Gastroesophageal sphincter (tissue), 4 donors: ENCODE results near the gene KLHL33. TPM values are rescaled to one million over a fixed set of nuclear protein-coding genes. Genes with fewer than 3 reads are reported as not detected.

Experiments
- ATAC-seq: fragments of 150-250 bp; one replicate; pipeline ENCODE4 v1.9.1; 2016; ENCODE audit warnings: mild to moderate bottlenecking, moderate library complexity
- H3K27ac ChIP-seq, 4 donors: fragments of 200-600 bp; sonication (generic) in 3 of 4; 1 replicate in 3 of 4; 2 replicates in 1 of 4; pipeline ENCODE4 v1.5.1; 2016 to 2019
- H3K27me3 ChIP-seq: fragments of 200-600 bp; sonication (generic); one replicate; pipeline ENCODE4 v1.5.1; 2019
- H3K36me3 ChIP-seq, 2 donors: fragments of 200-600 bp; sonication (generic); one replicate each; pipeline ENCODE4 v1.5.1; 2019; ENCODE audit warnings: control low read depth in 1 of 2
- H3K4me1 ChIP-seq, 3 donors: fragments of 200-600 bp; sonication (generic); 1 replicate in 2 of 3; 2 replicates in 1 of 3; pipeline ENCODE4 v1.5.1; 2016 to 2019; ENCODE audit warnings: control low read depth in 2 of 3
- H3K4me3 ChIP-seq, 2 donors: fragments of 200-600 bp; sonication (generic); one replicate each; pipeline ENCODE4 v1.5.1; 2019; ENCODE audit warnings: mild to moderate bottlenecking in 1 of 2, moderate library complexity in 1 of 2
- H3K9me3 ChIP-seq, 3 donors: fragments of 200-600 bp; sonication (generic); one replicate each; pipeline ENCODE4 v1.5.1; 2017 to 2019; ENCODE audit warnings: control low read depth in 2 of 3
- EP300 ChIP-seq: sonication (generic); formaldehyde crosslinking; IDR thresholded peaks from one replicate; pipeline ENCODE4 v1.6.1; 2017; ENCODE audit warnings: antibody characterized with exemption, mild to moderate bottlenecking
- POLR2A ChIP-seq, 2 donors: fragments of 450-650 bp; IDR thresholded peaks; one replicate each; pipeline ENCODE4 v1.6.1; 2017; ENCODE audit warnings: antibody characterized with exemption in 2 of 2, mild to moderate bottlenecking in 2 of 2, moderate library complexity in 1 of 2
- POLR2AphosphoS5 ChIP-seq: sonication (generic); formaldehyde crosslinking; IDR thresholded peaks from one replicate; pipeline ENCODE4 v1.6.1; 2017; ENCODE audit warnings: antibody characterized with exemption
- WGBS, 2 donors: methylation state at CpG; one replicate each; pipeline ENCODE4 v1.1.5; 2018; ENCODE audit warnings: low coverage in 1 of 2; 5-methylcytosine and 5-hydroxymethylcytosine counted together
- total RNA-seq, 4 donors: library from RNA; depleted of rRNA; stranded (reverse); fragments of >200 nt; gene quantifications; one replicate each; pipeline ENCODE4 v1.1.0, GENCODE V29; 2016
- TF ChIP-seq, protein P1 (sequence below), 4 experiments: fragments of 200-600 bp in 2 of 4; fragments of 450-650 bp in 2 of 4; sonication (generic) in 1 of 4; IDR thresholded peaks; one replicate each; pipeline ENCODE4 v1.5.1; 2017 to 2019; ENCODE audit warnings: antibody characterized with exemption in 4 of 4, mild to moderate bottlenecking in 2 of 4, moderate library complexity in 2 of 4

The KLHL33 gene, protein sequence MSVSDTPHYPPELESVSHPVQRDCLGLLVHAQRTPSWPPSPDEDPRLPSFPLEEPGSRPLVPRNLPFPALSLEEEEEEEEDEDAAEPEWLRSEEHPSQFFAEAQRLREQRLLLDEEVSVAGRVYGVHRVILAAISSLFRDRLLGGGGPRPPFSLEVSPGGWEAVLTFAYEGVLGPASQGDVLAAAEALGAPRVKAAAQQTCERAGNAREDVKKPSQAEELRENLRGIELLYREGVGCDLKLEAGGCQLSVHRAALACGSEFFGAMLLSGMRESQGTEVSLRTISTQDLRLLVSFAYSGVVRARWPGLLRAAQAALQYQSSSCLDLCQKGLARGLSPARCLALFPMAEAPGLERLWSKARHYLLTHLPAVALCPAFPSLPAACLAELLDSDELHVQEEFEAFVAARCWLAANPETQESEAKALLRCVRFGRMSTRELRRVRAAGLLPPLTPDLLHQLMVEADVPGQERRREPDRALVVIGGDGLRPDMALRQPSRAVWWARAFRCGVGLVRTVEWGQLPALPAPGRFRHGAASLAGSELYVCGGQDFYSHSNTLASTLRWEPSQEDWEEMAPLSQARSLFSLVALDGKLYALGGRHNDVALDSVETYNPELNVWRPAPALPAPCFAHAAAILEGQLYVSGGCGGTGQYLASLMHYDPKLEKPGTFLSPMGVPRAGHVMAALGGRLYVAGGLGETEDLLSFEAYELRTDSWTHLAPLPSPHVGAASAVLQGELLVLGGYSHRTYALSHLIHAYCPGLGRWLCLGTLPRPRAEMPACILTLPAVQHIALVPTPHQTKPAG
- total RNA-seq, result 1 to 10 TPM in 2 of 4 donors, under 1 TPM in 2; 0.27 to 2.6 (median 1.1) TPM

DNA sequence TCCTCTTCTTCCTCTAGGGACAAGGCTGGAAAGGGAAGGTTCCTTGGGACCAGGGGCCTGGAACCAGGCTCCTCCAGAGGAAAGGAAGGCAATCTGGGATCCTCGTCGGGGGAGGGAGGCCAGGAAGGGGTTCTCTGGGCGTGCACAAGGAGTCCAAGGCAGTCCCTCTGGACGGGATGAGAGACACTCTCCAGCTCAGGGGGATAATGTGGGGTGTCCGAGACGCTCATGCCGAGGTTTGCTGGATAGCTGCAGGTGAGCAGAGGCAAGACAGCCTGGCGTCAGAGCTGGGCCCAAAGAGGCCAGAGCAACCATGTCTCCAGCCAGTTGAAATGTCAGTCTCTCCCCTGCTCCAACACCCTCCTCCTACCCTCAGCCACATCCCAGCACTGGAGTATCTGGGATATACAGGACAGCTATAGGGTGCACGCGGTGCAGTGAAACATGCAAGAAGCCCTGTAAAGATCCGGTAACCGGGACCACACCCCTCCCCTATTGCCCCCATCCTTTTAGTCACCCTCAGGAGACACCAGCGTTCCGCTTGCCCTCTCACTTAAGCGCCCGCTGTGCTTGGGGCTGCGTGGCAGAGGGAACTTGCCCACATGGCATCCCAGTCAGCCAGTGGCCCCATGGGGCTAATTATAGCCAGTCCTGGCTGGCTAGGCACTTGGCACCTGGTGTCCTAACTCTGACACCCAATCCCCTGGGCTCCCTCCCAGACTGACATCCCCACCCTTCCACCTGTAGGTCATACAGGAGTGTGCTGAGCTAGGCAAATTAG is at the start of gene KLHL33:
Gene KLHL33 (minus strand): TSS at position 585 of the 781 bp plus-strand sequence. CDS start 355 bp downstream, at position 230.
- WGBS, 2 donors, result 40 to 70% methylated on average over 1 to 6 of the region's 17 CpGs
- ATAC-seq, result peak; percentile 25
- peaks cover 0 to 22% (median 5%) of the 10 kb centered on the region in 3 donors for H3K4me1 ChIP-seq
- TF ChIP-seq POLR2A (IDR thresholded peaks at IDR 0.05), result no peak
- no peak for TF ChIP-seq EP300
- TF ChIP-seq, protein P1, sequence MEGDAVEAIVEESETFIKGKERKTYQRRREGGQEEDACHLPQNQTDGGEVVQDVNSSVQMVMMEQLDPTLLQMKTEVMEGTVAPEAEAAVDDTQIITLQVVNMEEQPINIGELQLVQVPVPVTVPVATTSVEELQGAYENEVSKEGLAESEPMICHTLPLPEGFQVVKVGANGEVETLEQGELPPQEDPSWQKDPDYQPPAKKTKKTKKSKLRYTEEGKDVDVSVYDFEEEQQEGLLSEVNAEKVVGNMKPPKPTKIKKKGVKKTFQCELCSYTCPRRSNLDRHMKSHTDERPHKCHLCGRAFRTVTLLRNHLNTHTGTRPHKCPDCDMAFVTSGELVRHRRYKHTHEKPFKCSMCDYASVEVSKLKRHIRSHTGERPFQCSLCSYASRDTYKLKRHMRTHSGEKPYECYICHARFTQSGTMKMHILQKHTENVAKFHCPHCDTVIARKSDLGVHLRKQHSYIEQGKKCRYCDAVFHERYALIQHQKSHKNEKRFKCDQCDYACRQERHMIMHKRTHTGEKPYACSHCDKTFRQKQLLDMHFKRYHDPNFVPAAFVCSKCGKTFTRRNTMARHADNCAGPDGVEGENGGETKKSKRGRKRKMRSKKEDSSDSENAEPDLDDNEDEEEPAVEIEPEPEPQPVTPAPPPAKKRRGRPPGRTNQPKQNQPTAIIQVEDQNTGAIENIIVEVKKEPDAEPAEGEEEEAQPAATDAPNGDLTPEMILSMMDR (IDR thresholded peaks at IDR 0.05), result no peak
- TF ChIP-seq POLR2AphosphoS5, result no peak
- H3K4me3 ChIP-seq, result peak within 1 kb of the TSS; percentile 7 to 49
- no peaks in the 10 kb centered on the region for H3K36me3 ChIP-seq
- peak within 1 kb of the TSS in 3 of 4 donors; percentile 66 to 80 (median 78) for H3K27ac ChIP-seq
- no peaks in the 10 kb centered on the region for H3K9me3 ChIP-seq
- H3K27me3 ChIP-seq, result peaks cover 19% of the 10 kb centered on the region

DNA sequence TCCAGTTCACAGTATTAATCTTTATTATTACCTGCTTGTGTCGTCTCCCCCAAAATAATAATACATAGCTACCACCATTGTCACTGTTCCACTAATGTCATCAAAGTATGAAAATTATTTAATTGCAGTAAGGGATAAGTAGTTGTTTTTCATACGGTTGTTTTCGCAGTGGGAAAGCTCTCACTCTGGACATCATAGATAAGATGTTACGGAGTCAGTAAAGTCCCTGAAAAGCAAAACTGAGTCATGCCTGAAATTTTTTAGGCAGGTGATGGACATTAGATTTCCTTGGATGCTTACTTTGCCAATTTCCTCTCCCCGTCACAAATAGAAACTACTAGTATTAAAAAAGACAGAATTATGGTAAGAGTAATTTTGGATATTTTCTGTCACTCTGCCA is 46.4 kb upstream of the KLHL33 start:
- no peak for TF ChIP-seq POLR2A (IDR thresholded peaks at IDR 0.05)
- TF ChIP-seq EP300, result no peak
- no peak for TF ChIP-seq POLR2AphosphoS5
- TF ChIP-seq, protein P1 (IDR thresholded peaks at IDR 0.05), result no peak
- Histone ChIP-seq H3K27me3 (peaks cover 20% of the 10 kb centered on the region), H3K9me3 (no peaks in the 10 kb centered on the region), H3K4me3 (no peak overlapping the region), H3K36me3 (peaks cover 0 to 2% of the 10 kb centered on the region in 2 donors), H3K27ac (no peak overlapping the region), H3K4me1 (peaks cover 0 to 7% (median 0%) of the 10 kb centered on the region in 3 donors)
- WGBS, 2 donors, result 72 to 76% methylated on average over 5 of the region's 5 CpGs
- ATAC-seq, result no peak

DNA sequence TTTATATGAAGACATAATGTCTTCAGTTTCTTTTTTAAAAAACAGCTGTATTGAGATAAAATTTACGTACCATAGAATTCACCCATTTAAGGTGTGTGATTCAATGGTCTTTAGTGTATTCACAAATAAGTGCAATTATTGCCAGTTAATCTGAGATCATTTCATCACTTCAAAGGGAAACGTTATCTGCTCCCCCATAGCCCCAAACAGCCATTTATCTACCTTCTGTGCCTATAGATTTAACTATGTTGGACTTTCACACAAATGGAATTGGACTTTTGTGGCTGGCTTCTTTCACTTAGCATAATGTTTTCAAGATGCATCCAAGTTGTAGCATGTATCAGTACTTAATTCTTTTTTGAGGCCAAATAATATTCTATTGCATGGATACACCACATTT is 42.9 kb upstream of the KLHL33 start:
- Histone ChIP-seq H3K27ac (no peak overlapping the region), H3K4me3 (no peak overlapping the region), H3K36me3 (peaks cover 0 to 34% of the 10 kb centered on the region in 2 donors), H3K4me1 (peaks cover 0 to 13% (median 0%) of the 10 kb centered on the region in 3 donors), H3K9me3 (no peaks in the 10 kb centered on the region), H3K27me3 (peaks cover under 1% of the 10 kb centered on the region)
- TF ChIP-seq EP300 (no peak), POLR2A (IDR thresholded peaks at IDR 0.05) (no peak), POLR2AphosphoS5 (no peak)
- TF ChIP-seq, protein P1 (IDR thresholded peaks at IDR 0.05), result no peak
- 92 to 96% methylated on average over 2 of the region's 2 CpGs for WGBS, 2 donors
- no peak for ATAC-seq

DNA sequence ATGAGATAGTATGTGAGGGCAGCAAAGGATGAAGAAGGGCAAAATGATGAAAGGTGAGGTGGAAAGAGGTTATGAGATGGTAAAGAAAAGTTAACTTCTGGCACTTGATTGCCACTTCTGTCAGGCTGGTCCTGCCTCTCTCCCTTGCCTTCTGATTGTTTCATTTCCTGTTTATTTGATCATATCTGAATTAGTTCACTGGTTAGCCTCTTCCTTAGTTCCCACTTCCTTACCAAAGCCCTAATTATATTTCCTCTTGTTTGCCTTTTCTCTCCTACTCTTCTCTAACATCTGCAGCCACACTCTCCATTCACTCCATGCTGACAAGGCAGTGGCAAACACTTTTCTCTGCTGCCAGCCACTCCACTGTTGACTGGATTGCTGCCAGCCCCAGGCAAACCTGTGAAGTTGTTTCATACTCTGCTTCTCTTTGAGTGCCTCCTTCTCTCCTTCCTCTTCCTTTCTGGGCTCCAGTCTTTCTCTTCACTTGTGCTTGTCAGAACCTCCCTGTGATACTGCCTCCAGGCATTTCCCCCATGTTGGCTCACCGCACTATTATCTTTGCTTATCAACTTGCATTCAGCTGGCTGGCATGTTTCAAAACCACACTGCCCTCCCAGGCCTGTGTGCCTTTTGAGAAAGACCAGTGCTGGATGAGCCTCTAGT is 41.4 kb upstream of the KLHL33 start:
- WGBS, 2 donors, result 20 to 57% methylated on average over 1 of the region's 1 CpG
- TF ChIP-seq EP300 (no peak), POLR2A (IDR thresholded peaks at IDR 0.05) (no peak), POLR2AphosphoS5 (no peak)
- TF ChIP-seq, protein P1 (IDR thresholded peaks at IDR 0.05), result no peak
- Histone ChIP-seq H3K9me3 (no peaks in the 10 kb centered on the region), H3K27ac (peak overlapping the region in 3 of 4 donors; percentile 3 to 23 (median 22)), H3K4me3 (no peak overlapping the region), H3K27me3 (no peaks in the 10 kb centered on the region), H3K36me3 (peaks cover 0 to 49% of the 10 kb centered on the region in 2 donors), H3K4me1 (peaks cover 0 to 13% (median 0%) of the 10 kb centered on the region in 3 donors)
- no peak for ATAC-seq
